ENCODE data around the gene FCRL3.

- TF ChIP-seq CTCF (IDR thresholded peaks at IDR 0.05; ENCODE audit: low read depth, low read length), result no peak
- TF ChIP-seq EZH2phosphoT487 (IDR thresholded peaks at IDR 0.05; ENCODE audit: low read depth), result no peak
These were observed 42.0 kb downstream of the FCRL3 start for GRCh38 chr1:157658571-157658970.

Measured in OCI-LY3 (cell line).